ENCODE measurements around the gene PARP9. TPM values are rescaled to one million over a fixed set of nuclear protein-coding genes. Genes with fewer than 3 reads are reported as not detected.

Gene PARP9
- total RNA-seq, 1 donor from 2014 or later = 41.5 TPM

DNA sequence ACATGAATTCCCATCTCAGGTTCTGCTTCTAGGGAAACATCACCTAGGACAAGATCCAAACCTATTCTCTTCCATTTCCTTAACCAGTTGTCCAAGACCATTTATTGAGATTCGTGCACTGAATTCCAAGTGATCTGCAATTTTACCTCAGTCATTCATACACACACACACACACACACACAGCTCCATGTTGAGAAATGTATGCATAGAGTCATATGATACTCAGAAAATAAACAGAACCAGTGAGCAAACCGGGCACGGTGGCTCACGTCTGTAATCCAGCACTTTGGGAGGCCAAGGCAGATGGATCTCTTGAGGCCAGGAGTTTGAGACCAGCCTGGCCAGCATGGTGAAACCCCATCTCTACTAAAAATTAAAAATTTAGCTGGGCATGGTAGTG lies 43.2 kb downstream of the PARP9 start:
- no peak for DNase-seq (ENCODE audit: low read depth)

- no peak for DNase-seq (ENCODE audit: low read depth)
Observed at GRCh38 chr3:122519693-122520092, 44.4 kb downstream of the PARP9 start.

DNA sequence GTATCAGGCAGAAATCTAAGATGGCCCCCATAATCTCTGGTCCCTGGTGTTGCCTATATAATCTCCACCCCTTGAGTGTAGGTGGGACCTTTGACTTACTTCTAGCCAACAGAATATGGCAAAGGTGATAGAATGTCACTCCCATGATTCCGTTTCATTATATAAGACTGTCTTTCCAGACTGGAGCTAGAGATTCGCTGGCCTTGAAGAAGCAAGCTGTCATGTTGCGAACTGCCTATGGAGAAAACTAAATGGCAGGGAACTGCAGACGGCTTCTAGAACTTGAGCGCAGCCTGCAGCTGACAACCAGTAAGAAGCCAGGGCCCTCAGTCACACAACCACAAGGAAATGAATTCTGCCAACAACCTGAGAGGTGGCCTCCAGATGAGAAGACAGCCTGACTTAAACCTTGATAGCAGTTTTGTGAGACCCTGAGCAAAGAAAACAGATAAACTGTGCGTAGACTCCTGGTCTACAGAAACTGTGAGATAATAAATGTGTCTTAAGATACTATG lies 47.2 kb downstream of the PARP9 start:
- no peak for DNase-seq (ENCODE audit: low read depth)

DNA sequence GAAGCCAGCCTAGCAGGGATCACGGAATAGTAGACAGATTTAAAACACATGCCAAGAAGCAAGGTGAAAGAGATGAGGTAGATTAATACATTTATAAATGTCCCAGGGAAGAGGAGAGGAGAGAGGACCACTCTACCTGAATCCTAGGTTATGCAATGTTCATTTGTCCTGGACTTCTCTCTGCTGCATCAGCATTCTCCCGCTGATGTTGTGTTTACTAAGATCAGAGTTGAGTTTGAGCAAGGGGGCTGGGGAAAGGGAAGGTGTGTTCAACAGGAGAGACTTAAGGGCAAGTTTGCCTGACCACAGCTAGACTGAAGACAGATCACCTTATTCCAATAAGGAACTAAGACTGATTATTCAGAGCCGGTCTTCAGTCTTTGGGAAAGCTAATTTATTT lies 48.2 kb downstream of the PARP9 start:
- no peak for DNase-seq (ENCODE audit: low read depth)

- no peak for DNase-seq (ENCODE audit: low read depth)
Observed at GRCh38 chr3:122515020-122515468, 49.1 kb downstream of the PARP9 start.

DNA sequence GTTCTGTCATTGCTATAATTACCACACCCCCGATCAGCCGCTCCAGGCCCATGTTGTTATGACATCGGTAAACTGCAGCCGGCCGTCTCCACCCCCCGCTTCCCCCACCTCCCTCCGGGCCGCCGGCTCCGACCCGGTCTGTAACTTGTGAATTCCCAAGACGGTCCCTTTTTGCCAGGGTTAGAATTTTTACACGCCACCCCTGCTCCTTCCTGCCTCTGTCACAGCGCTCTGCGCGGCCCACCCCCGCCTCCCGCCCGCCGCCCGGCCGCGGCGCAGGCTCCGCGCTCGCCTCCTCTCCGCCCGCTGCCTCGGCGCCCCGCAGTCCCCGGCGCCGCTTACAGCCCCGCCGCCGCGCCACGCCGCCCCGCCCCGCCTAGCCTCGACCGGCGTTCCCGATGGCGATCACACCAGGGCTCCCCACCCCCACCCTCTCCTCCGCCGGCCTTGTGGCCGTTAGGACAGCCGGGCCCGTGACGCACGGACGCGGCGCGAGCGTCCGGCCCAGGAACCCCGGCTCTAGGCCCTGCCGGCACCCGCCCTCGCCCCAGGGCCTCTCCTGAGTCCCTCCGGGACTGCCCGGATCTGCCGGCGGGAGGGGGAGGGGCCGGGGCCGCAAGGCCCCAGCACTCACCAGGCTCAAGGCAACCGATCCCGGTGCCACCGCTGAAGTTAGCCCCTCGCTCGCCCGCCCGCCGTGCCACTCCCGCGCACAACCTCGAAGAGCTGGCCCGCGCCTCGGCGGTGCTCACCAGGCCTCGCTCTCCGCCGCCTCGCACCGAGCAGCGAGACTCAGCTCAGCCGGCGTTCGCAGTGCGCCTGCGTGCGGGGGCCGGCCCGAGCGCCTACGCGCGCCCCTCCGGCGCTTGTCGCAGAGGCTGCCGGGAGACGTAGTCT lies 49.7 kb downstream of the PARP9 start, which contains the start of gene KPNA1:
Gene KPNA1, minus strand, starts transcription at position 817 of the 897 bp plus-strand sequence. CDS start 18,374 bp downstream, outside the sequence.
- DNase-seq (ENCODE audit: low read depth) = peak; percentile 71

GRCh38 chr3:122513386-122514122 lies 50.5 kb downstream of the PARP9 start:
- DNase-seq (ENCODE audit: low read depth) = peak; percentile 7

GRCh38 chr3:122512284-122512683 lies 51.8 kb downstream of the PARP9 start:
- DNase-seq (ENCODE audit: low read depth) = no peak

GRCh38 chr3:122510878-122511535 lies 53.1 kb downstream of the PARP9 start:
- no peak for DNase-seq (ENCODE audit: low read depth)

DNA sequence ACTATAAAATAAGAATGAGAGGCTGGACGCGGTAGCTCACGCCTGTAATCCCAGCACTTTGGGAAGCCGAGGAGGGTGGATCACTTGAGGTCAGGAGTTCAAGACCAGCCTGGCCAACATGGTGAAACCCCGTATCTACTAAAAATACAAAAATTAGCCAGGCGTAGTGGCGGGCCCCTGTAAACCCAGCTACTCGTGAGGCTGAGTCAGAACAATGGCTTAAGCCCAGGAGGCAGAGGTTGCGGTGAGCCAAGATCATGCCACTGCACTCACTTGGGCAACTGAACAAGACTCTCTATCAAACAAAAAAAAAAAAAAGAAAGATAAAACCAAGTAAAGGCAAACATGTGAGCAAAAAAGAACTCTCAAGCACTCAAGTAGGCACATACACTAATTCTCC lies 55.2 kb downstream of the PARP9 start:
- DNase-seq (ENCODE audit: low read depth) = peak; percentile 74

GRCh38 chr3:122508135-122508914 lies 55.8 kb downstream of the PARP9 start:
- DNase-seq (ENCODE audit: low read depth) = no peak

- no peak for DNase-seq (ENCODE audit: low read depth)
Observed at GRCh38 chr3:122506450-122506849, 57.6 kb downstream of the PARP9 start.

DNA sequence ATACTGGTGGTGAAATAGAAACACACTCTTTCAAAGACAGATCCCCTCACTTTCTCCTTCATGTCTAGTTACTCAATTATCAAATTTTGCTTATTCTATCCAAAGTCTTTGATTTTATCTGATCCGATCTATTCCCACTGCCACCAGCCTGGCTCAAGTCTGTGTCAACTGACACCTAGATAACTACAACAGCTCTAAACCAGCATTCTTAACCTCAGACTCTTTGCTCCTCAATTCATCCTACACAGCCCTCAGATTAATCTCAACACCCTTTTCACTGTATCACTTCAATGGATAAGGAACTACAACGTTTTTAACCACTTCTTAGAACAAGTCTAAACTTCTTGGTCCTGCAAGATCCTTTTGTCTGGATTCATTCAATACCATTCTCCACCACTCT lies 58.4 kb downstream of the PARP9 start:
- no peak for DNase-seq (ENCODE audit: low read depth)

- DNase-seq (ENCODE audit: low read depth) = no peak
Observed at GRCh38 chr3:122502941-122503340, 61.2 kb downstream of the PARP9 start.

DNA sequence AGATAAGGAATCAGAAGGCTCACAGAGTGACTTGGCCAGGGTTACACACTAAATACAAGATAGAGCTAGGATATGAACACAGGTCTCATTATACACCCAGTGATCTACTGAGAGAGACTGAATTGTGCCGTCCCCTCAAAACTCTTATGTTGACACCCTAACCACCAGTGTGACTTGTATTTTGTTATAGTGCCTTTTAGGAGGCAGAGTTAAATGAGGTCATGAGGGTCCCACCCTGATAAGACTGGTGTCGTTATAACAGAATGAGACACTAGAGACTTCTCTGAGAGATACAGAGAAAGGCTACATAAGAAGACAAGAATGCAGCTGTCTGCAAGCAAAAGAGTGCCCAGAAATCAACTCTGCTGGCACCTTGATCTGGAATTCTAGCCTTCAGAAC lies 62.0 kb downstream of the PARP9 start:
- DNase-seq (ENCODE audit: low read depth) = no peak

DNA sequence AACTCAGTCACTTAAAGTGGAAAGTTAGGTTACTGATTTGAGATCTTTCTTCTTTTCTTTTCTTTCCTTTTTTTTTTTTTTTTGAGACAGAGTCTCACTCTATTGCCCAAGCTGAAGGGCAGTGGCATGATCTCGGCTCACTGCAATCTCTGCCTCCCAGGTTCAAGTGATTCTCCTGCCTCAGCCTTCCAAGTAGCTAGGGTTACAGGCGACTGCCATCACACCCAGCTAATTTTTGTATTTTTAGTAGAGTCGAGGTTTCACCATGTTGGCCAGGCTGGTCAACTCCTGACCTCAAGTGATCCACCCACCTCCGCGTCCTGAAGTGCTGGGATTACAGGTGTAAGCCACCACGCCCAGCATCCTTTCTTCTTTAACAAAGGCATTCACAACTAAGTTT lies 63.1 kb downstream of the PARP9 start:
- peak; percentile 20 for DNase-seq (ENCODE audit: low read depth)

- DNase-seq (ENCODE audit: low read depth) = peak; percentile 4
Observed at GRCh38 chr3:122498152-122498551, 65.9 kb downstream of the PARP9 start.

DNA sequence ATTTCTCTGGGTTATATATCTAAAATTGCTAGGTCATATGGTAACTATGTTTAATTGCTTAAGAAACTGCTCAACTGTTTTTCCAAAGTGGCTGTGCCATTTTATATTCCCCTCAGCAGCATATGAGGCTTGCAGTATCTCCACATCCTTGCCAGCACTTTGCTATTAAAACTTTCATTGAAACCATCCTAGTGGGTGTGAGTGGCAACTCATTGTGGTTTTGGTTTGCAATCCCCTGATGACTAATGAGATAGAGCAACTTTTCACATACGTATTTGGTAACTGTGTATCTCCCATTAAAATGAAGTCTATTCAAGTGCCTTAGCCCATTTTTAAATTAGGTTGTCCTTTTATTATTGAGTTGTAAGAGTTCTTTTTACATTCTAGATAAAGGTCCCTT lies 66.7 kb downstream of the PARP9 start:
- peak; percentile 95 for DNase-seq (ENCODE audit: low read depth)

GRCh38 chr3:122496508-122496907 lies 67.6 kb downstream of the PARP9 start:
- no peak for DNase-seq (ENCODE audit: low read depth)

- peak; percentile 64 for DNase-seq (ENCODE audit: low read depth)
Observed at GRCh38 chr3:122493296-122493695, 70.8 kb downstream of the PARP9 start.

- no peak for DNase-seq (ENCODE audit: low read depth)
Observed at GRCh38 chr3:122488262-122488973, 75.7 kb downstream of the PARP9 start.
